ENCODE results near the gene KLF18.

The KLF18 gene

GRCh38 chr1:44134071-44134920, 7.1 kb downstream of the KLF18 start:
- Histone ChIP-seq H3K9me3 (ENCODE audit: control insufficient read depth, insufficient read depth, low read depth, low read length) (no peaks in the 10 kb centered on the region), H3K4me3 (ENCODE audit: low read depth, low read length) (no peak overlapping the region), H3K4me1 (ENCODE audit: control insufficient read depth, insufficient read depth, low read length) (peaks cover 2% of the 10 kb centered on the region; the same call in 1 of the 2 replicates), H3K36me3 (ENCODE audit: control insufficient read depth in 2 of 2, insufficient read depth in 1 of 2, low read length in 2 of 2) (no peaks in the 10 kb centered on the region), H3K27ac (ENCODE audit: extremely low read depth, low read depth, low read length) (no peak overlapping the region)
- POLR2A ChIA-PET, result no interaction called here
- CTCF ChIA-PET, result no interaction called here
- TF ChIP-seq TSHZ1 (tag by site-specific recombination; IDR thresholded peaks at IDR 0.05; ENCODE audit: borderline replicate concordance), result no peak
- peak; percentile 78 for TF ChIP-seq PRDM1 (tag by site-specific recombination; IDR thresholded peaks at IDR 0.05)

- Histone ChIP-seq H3K9me3 (ENCODE audit: control insufficient read depth, insufficient read depth, low read depth, low read length) (no peaks in the 10 kb centered on the region), H3K27ac (ENCODE audit: extremely low read depth, low read depth, low read length) (no peak overlapping the region), H3K4me3 (ENCODE audit: low read depth, low read length) (no peak overlapping the region), H3K4me1 (ENCODE audit: control insufficient read depth, insufficient read depth, low read length) (peaks cover 2% of the 10 kb centered on the region; the same call in 1 of the 2 replicates), H3K36me3 (ENCODE audit: control insufficient read depth in 2 of 2, insufficient read depth in 1 of 2, low read length in 2 of 2) (no peaks in the 10 kb centered on the region)
- CTCF ChIA-PET, result interaction anchor here (0.6 kb wide), 1 partner anchor 1166 kb away, joined by 3 read pairs; no protein-coding TSS in a partner anchor
- POLR2A ChIA-PET, result no interaction called here
- no peak for TF ChIP-seq ZNF391 (tag by site-specific recombination; IDR thresholded peaks at IDR 0.05; ENCODE audit: borderline replicate concordance, low read depth)
- TF ChIP-seq ZSCAN18 (tag by site-specific recombination; IDR thresholded peaks at IDR 0.05), result no peak
- TF ChIP-seq ZSCAN5A (tag by site-specific recombination; IDR thresholded peaks at IDR 0.05), result no peak
- TF ChIP-seq BCL11A (tag by site-specific recombination; IDR thresholded peaks at IDR 0.05; ENCODE audit: low read depth), result no peak
These were observed 10.0 kb downstream of the KLF18 start for GRCh38 chr1:44131411-44131810.

- TF ChIP-seq ZEB2 (tag by site-specific recombination; IDR thresholded peaks at IDR 0.05) (no peak), ZNF18 (tag by site-specific recombination; IDR thresholded peaks at IDR 0.05) (no peak), PATZ1 (tag by site-specific recombination; IDR thresholded peaks at IDR 0.05) (no peak), ZBTB48 (tag by site-specific recombination; IDR thresholded peaks at IDR 0.05) (no peak), ZNF19 (tag by site-specific recombination; IDR thresholded peaks at IDR 0.05; ENCODE audit: low read depth) (no peak)
- CTCF ChIA-PET, result no interaction called here
- H3K27ac ChIP-seq (ENCODE audit: extremely low read depth, low read depth, low read length), result no peak overlapping the region
These were observed 11.6 kb downstream of the KLF18 start for GRCh38 chr1:44129616-44130500.

More at GRCh38 chr1:44129616-44130500, 11.6 kb downstream of the KLF18 start:
- no peak overlapping the region for H3K4me3 ChIP-seq (ENCODE audit: low read depth, low read length)
- no peaks in the 10 kb centered on the region for H3K9me3 ChIP-seq (ENCODE audit: control insufficient read depth, insufficient read depth, low read depth, low read length)
- no peaks in the 10 kb centered on the region for H3K36me3 ChIP-seq (ENCODE audit: control insufficient read depth in 2 of 2, insufficient read depth in 1 of 2, low read length in 2 of 2)
- POLR2A ChIA-PET, result no interaction called here
- no peaks in the 10 kb centered on the region; the same call in 1 of the 2 replicates for H3K4me1 ChIP-seq (ENCODE audit: control insufficient read depth, insufficient read depth, low read length)

All from HEK293 (cell line).